K562 (cell line): ENCODE data around the gene SHISAL2B. TPM values are rescaled to one million over a fixed set of nuclear protein-coding genes. Genes with fewer than 3 reads are reported as not detected.

Experiments used
- CEBPG ChIP-seq, 3 experiments: fragments of 200-800 bp in 1 of 3; sonication (Bioruptor generic) in 1 of 3; sonication (generic) in 1 of 3; formaldehyde crosslinking in 1 of 3; IDR thresholded peaks in 2 of 3; conservative IDR thresholded peaks in 1 of 3; 2 replicates each; pipeline versions ENCODE4 v1.6.1 to v1.8.0; 2016 to 2022; ENCODE audit warnings: missing compliant biosample characterization in 2 of 3, missing genetic modification characterization in 2 of 3, mild to moderate bottlenecking in 1 of 3, missing genetic modification reagents in 1 of 3
- CSDE1 ChIP-seq, 2 experiments: fragments of 450-650 bp; IDR thresholded peaks; 2 replicates each; pipeline ENCODE4 v1.6.1; 2016; ENCODE audit warnings: mild to moderate bottlenecking in 1 of 2
- GTF2E2 ChIP-seq: fragments of 200-800 bp; sonication (Bioruptor generic); IDR thresholded peaks from 2 replicates; pipeline ENCODE4 v1.6.1; 2016; ENCODE audit warnings: missing genetic modification characterization, missing compliant biosample characterization
- HDAC6 ChIP-seq: IDR thresholded peaks from 2 replicates; pipeline ENCODE4 v1.6.1; 2012; ENCODE audit warnings: low read depth, mild to moderate bottlenecking, control low read depth, inconsistent platforms, low read length, moderate library complexity
- HIVEP1 ChIP-seq: fragments of 250-450 bp; sonication (Bioruptor Pico); IDR thresholded peaks from 2 replicates; pipeline ENCODE4 v1.4.0; 2020; ENCODE audit warnings: mild to moderate bottlenecking
- KAT7 ChIP-seq: sonication (generic); formaldehyde crosslinking; IDR thresholded peaks from 2 replicates; pipeline ENCODE4 v1.8.0; 2022; ENCODE audit warnings: missing genetic modification reagents, mild to moderate bottlenecking, borderline replicate concordance
- NFATC3 ChIP-seq: fragments of 450-650 bp; IDR thresholded peaks from 2 replicates; pipeline ENCODE4 v1.6.1; 2017; ENCODE audit warnings: mild to moderate bottlenecking
- RBM14 ChIP-seq: fragments of 200-400 bp; formaldehyde crosslinking; IDR thresholded peaks from 2 replicates; pipeline ENCODE4 v1.6.1; 2018; ENCODE audit warnings: low read depth, mild to moderate bottlenecking, low read length, moderate library complexity, borderline replicate concordance; ENCODE audit not compliant: insufficient read depth
- SETDB1 ChIP-seq: IDR thresholded peaks from one replicate; pipeline ENCODE4 v1.6.1; 2012; ENCODE audit warnings: low read length, control low read depth, inconsistent platforms
- ZNF3 ChIP-seq: fragments of 250-450 bp; sonication (Bioruptor Pico); IDR thresholded peaks from 2 replicates; pipeline ENCODE4 v1.5.0; 2021; ENCODE audit warnings: mild to moderate bottlenecking, moderate library complexity
- ZNF695 ChIP-seq: fragments of 450-650 bp; formaldehyde crosslinking; IDR thresholded peaks from 2 replicates; pipeline ENCODE4 v1.4.0; 2020; ENCODE audit warnings: mild to moderate bottlenecking, moderate library complexity
- ZNF699 ChIP-seq: fragments of 250-450 bp; sonication (Bioruptor Pico); IDR thresholded peaks from 2 replicates; pipeline ENCODE4 v1.8.0; 2021; ENCODE audit warnings: mild to moderate bottlenecking, moderate library complexity; ENCODE audit not compliant: insufficient replicate concordance
- ZNF76 ChIP-seq: fragments of 250-450 bp; sonication (Bioruptor Pico); IDR thresholded peaks from 2 replicates; pipeline ENCODE4 v1.4.0; 2020; ENCODE audit warnings: mild to moderate bottlenecking, moderate library complexity, borderline replicate concordance
- polyA plus RNA-seq, 8 experiments: library from polyadenylated mRNA; depleted of rRNA in 4 of 8; stranded (reverse) in 5 of 8; unstranded in 3 of 8; fragments of >200 nt; fragmentation: Nextera tagmentation in 2 of 8; fragmentation: Illumina TruSeq in 1 of 8; extraction: Ambion mirVana in 2 of 8; extraction: Trizol in 1 of 8; gene quantifications; 2 replicates each; pipeline versions ENCODE4 v1.2.1 to v1.2.3, GENCODE V29; 2011 to 2014; ENCODE audit warnings: inconsistent platforms in 1 of 8, missing spikeins in 1 of 8
- total RNA-seq, 7 experiments: library from RNA; depleted of rRNA in 6 of 7; stranded (reverse); fragments of >200 nt in 6 of 7; fragmentation: Illumina TruSeq in 2 of 7; extraction: Trizol in 2 of 7; gene quantifications; 2 replicates each; pipeline versions ENCODE4 v1.2.1 to v1.2.3, GENCODE V29; 2011 to 2021; ENCODE audit warnings: low replicate concordance in 1 of 7
- TF ChIP-seq, protein P1 (sequence below), 2 experiments: fragments of 200-800 bp in 1 of 2; sonication (Bioruptor generic) in 1 of 2; sonication (generic) in 1 of 2; formaldehyde crosslinking in 1 of 2; IDR thresholded peaks in 1 of 2; conservative IDR thresholded peaks in 1 of 2; 2 replicates each; pipeline versions ENCODE4 v1.5.0 to v1.6.1; 2016 to 2020; ENCODE audit warnings: missing compliant biosample characterization in 1 of 2, missing genetic modification characterization in 1 of 2, missing genetic modification reagents in 1 of 2

The SHISAL2B gene
- total and polyA plus RNA-seq, 9 of the 15 experiments (the other 6 are each of a cell fraction or from before 2014, with no cell fraction given) = not detected

GRCh38 chr5:64665243-64665642 lies 25.1 kb upstream of the SHISAL2B start (continued):
- TF ChIP-seq, protein P1, sequence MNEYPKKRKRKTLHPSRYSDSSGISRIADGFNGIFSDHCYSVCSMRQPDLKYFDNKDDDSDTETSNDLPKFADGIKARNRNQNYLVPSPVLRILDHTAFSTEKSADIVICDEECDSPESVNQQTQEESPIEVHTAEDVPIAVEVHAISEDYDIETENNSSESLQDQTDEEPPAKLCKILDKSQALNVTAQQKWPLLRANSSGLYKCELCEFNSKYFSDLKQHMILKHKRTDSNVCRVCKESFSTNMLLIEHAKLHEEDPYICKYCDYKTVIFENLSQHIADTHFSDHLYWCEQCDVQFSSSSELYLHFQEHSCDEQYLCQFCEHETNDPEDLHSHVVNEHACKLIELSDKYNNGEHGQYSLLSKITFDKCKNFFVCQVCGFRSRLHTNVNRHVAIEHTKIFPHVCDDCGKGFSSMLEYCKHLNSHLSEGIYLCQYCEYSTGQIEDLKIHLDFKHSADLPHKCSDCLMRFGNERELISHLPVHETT (CRISPR knock-in tag; conservative IDR thresholded peaks at IDR 0.05 in 1 of 2, IDR thresholded peaks at IDR 0.05 in 1 of 2) = no peak
- TF ChIP-seq CEBPG (CRISPR knock-in tag; IDR thresholded peaks at IDR 0.05) (no peak), CEBPG (tag; conservative IDR thresholded peaks at IDR 0.05 in 1 of 2, IDR thresholded peaks at IDR 0.05 in 1 of 2) (no peak), ZNF3 (CRISPR knock-in tag) (no peak), HIVEP1 (CRISPR knock-in tag) (no peak), ZNF695 (CRISPR knock-in tag) (no peak), CSDE1 (IDR thresholded peaks at IDR 0.05) (no peak), ZNF699 (CRISPR knock-in tag) (no peak), NFATC3 (no peak), GTF2E2 (tag) (no peak), KAT7 (no peak), HDAC6 (no peak), RBM14 (no peak), SETDB1 (no peak), ZNF76 (CRISPR knock-in tag) (no peak)
- TF ChIP-seq, all 486 proteins: peak for 0
